ENCODE results near the gene IKBKG.
"Not testable (repeated sequence)": the region's sequence is repeated elsewhere in the genome, so short reads cannot be mapped to it uniquely, and the experiment has no call there.

Gene IKBKG

DNA sequence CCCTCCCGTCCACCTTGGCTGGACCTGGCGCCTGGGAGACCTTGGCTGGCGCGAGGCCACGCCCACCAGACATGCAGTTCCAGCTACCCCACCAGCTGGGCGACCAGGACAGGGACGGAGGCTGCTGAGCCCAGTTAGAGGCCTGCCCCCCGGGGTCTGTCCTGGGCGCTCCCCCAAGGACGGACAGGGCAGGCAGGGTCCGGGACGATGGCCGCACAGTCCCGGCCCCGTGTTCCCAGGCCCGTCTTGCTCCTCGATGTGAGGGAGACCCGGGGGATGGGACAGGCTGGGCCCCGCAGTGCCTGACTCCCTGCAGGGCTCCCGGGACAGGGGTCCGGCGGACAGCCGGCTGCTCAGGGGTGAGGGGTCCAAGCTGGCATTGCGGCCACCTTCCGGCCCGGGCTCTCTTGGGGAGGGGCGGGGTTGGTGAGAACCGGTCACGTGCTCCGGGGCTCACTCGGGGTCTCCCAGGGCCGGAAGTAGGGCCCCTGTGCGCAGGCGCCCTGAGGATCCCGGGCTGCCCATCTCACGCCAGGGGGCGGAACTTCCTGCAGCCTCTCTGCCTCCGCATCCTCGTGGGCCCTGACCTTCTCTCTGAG, 37.3 kb downstream of the IKBKG start, which contains the start of gene CTAG1A:
Gene CTAG1A (plus strand): TSS at position 549 of the 599 bp plus-strand sequence. CDS start 74 bp downstream, outside the sequence.
- not testable (repeated sequence) for H3K27ac ChIP-seq (ENCODE audit: low read depth, low read length); H3K27me3 ChIP-seq (ENCODE audit: control insufficient read depth in 5 of 5, insufficient read depth in 4 of 5, low read length in 5 of 5); H3K36me3 ChIP-seq (ENCODE audit: control insufficient read depth in 5 of 5, insufficient read depth in 5 of 5, low read length in 5 of 5); H3K4me1 ChIP-seq (ENCODE audit: control insufficient read depth in 5 of 5, insufficient read depth in 5 of 5, low read length in 5 of 5); H3K9me3 ChIP-seq (ENCODE audit: control insufficient read depth in 5 of 5, low read length in 5 of 5); H3K9ac ChIP-seq (ENCODE audit: low read length in 5 of 5); H3K4me3 ChIP-seq (ENCODE audit: low read depth in 1 of 5, low read length in 5 of 5)

DNA sequence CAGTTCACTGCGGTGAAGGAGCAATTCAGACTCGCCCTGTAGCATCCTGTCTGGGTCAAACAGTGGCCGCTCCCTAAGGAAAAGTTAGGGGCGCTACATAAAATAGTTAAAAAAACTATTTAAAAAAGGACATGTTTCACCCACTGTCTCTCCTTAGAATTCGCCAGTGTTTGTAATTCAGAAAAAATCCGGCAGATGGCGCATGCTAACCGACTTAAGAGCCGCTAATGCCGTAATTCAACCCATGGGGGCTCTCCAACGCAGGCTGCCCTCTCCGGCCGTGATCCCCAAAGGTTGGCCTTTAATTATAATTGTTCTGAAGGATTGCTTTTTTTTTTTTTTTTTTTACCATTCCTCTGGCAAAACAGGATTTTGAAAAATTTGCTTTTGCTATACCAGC, 43.0 kb downstream of the IKBKG start:
- H3K27ac ChIP-seq (ENCODE audit: low read depth, low read length); H3K9me3 ChIP-seq (ENCODE audit: control insufficient read depth in 5 of 5, low read length in 5 of 5); H3K9ac ChIP-seq (ENCODE audit: low read length in 5 of 5); H3K36me3 ChIP-seq (ENCODE audit: control insufficient read depth in 5 of 5, insufficient read depth in 5 of 5, low read length in 5 of 5); H3K4me1 ChIP-seq (ENCODE audit: control insufficient read depth in 5 of 5, insufficient read depth in 5 of 5, low read length in 5 of 5); H3K4me3 ChIP-seq (ENCODE audit: low read depth in 1 of 5, low read length in 5 of 5): not testable (repeated sequence)
- H3K27me3 ChIP-seq (ENCODE audit: control insufficient read depth in 5 of 5, insufficient read depth in 4 of 5, low read length in 5 of 5) = peaks cover 11 to 27% (median 17%) of the 10 kb centered on the region in 5 donors

DNA sequence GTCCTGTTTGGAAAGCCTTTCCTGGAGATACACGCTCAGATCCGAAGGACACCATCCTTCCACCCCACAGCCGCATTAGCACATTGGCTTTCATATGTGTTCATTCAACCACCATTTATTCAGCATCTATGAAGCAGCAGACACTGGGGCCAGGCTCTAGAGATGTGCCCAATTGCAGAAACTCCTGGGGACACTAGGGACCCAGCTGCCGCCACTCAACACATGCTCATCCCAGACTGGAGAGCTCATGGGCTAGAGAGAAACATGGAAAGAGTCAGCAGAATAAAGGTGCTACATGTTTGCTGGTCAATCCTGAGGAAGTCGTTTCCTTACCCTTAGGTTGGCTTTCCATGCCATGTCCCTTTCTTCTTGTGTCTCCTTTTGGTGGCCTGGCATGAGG, 45.1 kb downstream of the IKBKG start:
- Histone ChIP-seq H3K36me3 (ENCODE audit: control insufficient read depth in 5 of 5, insufficient read depth in 5 of 5, low read length in 5 of 5) (no peaks in the 10 kb centered on the region), H3K27me3 (ENCODE audit: control insufficient read depth in 5 of 5, insufficient read depth in 4 of 5, low read length in 5 of 5) (peaks cover 11 to 34% (median 18%) of the 10 kb centered on the region in 5 donors), H3K9me3 (ENCODE audit: control insufficient read depth in 5 of 5, low read length in 5 of 5) (peaks cover 0 to 3% (median 0%) of the 10 kb centered on the region in 5 donors), H3K4me1 (ENCODE audit: control insufficient read depth in 5 of 5, insufficient read depth in 5 of 5, low read length in 5 of 5) (no peaks in the 10 kb centered on the region), H3K27ac (ENCODE audit: low read depth, low read length) (no peak overlapping the region), H3K9ac (ENCODE audit: low read length in 5 of 5) (no peak overlapping the region), H3K4me3 (ENCODE audit: low read depth in 1 of 5, low read length in 5 of 5) (no peak overlapping the region)

DNA sequence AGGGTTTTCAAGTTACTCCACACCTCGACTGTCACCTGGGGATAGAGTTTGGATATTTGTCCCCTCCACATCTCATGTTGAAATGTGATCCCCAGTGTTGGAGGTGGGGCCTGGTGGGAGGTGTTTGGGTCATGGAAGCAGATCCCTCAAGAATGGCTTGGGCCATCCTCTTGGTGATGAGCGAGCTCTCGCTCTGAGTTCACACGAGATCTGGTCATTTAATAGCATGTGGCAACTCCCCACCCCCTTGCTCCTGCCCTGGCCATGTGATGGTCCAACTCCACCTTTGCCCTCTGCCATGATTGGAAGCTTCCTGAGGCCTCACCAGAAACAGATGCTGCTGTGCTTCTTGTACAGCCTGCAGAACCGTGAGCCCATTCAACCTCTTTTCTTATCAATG, 45.8 kb downstream of the IKBKG start:
- Histone ChIP-seq H3K4me3 (ENCODE audit: low read depth in 1 of 5, low read length in 5 of 5) (no peak overlapping the region), H3K9me3 (ENCODE audit: control insufficient read depth in 5 of 5, low read length in 5 of 5) (peaks cover 0 to 3% (median 0%) of the 10 kb centered on the region in 5 donors), H3K27me3 (ENCODE audit: control insufficient read depth in 5 of 5, insufficient read depth in 4 of 5, low read length in 5 of 5) (peaks cover 11 to 34% (median 18%) of the 10 kb centered on the region in 5 donors), H3K4me1 (ENCODE audit: control insufficient read depth in 5 of 5, insufficient read depth in 5 of 5, low read length in 5 of 5) (no peaks in the 10 kb centered on the region), H3K9ac (ENCODE audit: low read length in 5 of 5) (no peak overlapping the region), H3K36me3 (ENCODE audit: control insufficient read depth in 5 of 5, insufficient read depth in 5 of 5, low read length in 5 of 5) (no peaks in the 10 kb centered on the region), H3K27ac (ENCODE audit: low read depth, low read length) (no peak overlapping the region)

DNA sequence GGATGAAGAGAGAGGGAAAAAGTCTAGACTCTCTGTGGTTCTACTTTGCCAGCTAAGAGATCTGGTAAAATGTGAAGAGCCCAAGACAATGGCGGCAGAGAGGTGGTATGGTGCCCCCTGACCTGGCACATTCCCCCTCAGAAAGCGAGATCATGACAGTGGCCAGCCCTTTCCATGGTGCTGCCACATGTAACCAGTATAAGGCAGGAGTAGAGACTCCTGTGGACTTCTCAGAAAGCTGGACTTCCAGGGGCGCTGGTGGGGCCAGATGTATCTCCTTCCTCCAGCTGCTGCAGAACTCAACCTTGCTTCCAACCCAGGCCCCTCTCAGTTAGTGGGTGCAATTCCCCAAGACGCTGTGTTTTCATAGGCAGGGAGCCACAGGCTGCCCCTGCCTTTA, 47.1 kb downstream of the IKBKG start:
- Histone ChIP-seq H3K27me3 (ENCODE audit: control insufficient read depth in 5 of 5, insufficient read depth in 4 of 5, low read length in 5 of 5) (peaks cover 11 to 35% (median 19%) of the 10 kb centered on the region in 5 donors), H3K36me3 (ENCODE audit: control insufficient read depth in 5 of 5, insufficient read depth in 5 of 5, low read length in 5 of 5) (no peaks in the 10 kb centered on the region), H3K4me3 (ENCODE audit: low read depth in 1 of 5, low read length in 5 of 5) (no peak overlapping the region), H3K4me1 (ENCODE audit: control insufficient read depth in 5 of 5, insufficient read depth in 5 of 5, low read length in 5 of 5) (no peaks in the 10 kb centered on the region), H3K9me3 (ENCODE audit: control insufficient read depth in 5 of 5, low read length in 5 of 5) (peaks cover 0 to 3% (median 0%) of the 10 kb centered on the region in 5 donors), H3K9ac (ENCODE audit: low read length in 5 of 5) (no peak overlapping the region), H3K27ac (ENCODE audit: low read depth, low read length) (no peak overlapping the region)

DNA sequence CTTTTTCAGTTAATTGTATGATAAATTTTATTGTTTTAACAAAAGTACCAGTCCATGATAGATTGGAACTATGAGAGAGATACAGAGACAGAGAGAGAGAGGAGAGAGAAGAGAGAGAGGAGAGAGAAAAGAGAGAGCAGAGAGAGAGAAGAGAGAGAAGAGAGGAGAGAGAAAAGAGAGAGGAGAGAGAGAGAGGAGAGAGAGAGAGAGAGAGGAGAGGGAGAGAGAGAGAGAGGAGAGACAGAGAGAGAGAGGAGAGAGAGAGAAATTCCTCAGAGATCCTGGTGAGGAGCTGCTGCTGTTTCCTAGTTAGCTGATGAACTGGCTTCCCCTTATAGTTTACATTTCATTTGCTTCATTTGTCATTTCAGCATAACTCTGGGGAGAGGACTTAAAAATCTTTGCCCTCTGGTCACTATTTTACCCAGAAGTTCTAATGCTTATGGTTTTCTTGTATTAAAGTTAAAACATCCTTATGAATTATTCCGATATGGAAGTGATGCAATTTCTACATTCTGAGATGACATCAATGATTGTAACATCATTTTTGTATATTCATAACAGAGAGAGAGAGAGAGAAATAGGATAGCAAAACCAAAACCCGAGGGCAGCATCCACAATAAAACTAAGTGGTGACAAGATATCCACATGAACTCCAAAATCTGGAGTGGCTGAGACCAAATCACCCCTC, 48.3 kb downstream of the IKBKG start:
- no peaks in the 10 kb centered on the region for H3K36me3 ChIP-seq (ENCODE audit: control insufficient read depth in 5 of 5, insufficient read depth in 5 of 5, low read length in 5 of 5)
- H3K4me3 ChIP-seq (ENCODE audit: low read depth in 1 of 5, low read length in 5 of 5) = no peak overlapping the region
- H3K27me3 ChIP-seq (ENCODE audit: control insufficient read depth in 5 of 5, insufficient read depth in 4 of 5, low read length in 5 of 5) = peaks cover 11 to 41% (median 21%) of the 10 kb centered on the region in 5 donors
- H3K9ac ChIP-seq (ENCODE audit: low read length in 5 of 5) = no peak overlapping the region
- H3K4me1 ChIP-seq (ENCODE audit: control insufficient read depth in 5 of 5, insufficient read depth in 5 of 5, low read length in 5 of 5) = no peaks in the 10 kb centered on the region
- peaks cover 0 to 3% (median 0%) of the 10 kb centered on the region in 5 donors for H3K9me3 ChIP-seq (ENCODE audit: control insufficient read depth in 5 of 5, low read length in 5 of 5)
- no peak overlapping the region for H3K27ac ChIP-seq (ENCODE audit: low read depth, low read length)

DNA sequence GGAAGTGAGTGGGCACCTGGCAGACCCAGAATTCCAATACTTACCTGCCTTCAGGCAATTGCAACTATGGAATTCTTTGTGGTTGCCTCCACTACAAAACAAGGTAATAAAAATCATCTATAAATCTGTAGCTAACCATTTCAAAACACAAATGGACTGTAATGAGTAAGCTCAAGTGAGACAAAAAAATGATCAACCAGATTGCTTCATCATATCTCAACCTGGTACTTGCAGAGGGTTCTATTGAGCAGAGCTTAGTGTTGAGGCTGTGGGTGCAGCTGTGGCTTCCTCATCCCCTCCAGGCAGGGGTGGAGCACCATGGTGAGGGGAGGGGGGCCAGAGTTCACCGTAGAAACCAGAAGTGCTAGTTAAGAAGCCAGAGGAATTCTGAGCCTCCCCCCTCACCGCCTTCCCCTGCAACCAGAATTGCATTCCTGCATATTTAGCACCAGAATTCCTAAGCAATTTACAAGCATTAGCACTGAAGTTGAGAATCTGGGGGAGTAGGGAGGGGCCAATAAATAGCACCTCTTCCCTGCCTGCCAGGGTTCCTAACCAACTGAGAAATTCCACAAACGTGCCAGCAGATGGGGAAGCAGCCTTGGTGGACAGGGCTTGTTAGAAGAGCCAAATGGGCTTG, 49.0 kb downstream of the IKBKG start:
- Histone ChIP-seq H3K27me3 (ENCODE audit: control insufficient read depth in 5 of 5, insufficient read depth in 4 of 5, low read length in 5 of 5) (peaks cover 11 to 41% (median 21%) of the 10 kb centered on the region in 5 donors), H3K9ac (ENCODE audit: low read length in 5 of 5) (no peak overlapping the region), H3K4me1 (ENCODE audit: control insufficient read depth in 5 of 5, insufficient read depth in 5 of 5, low read length in 5 of 5) (no peaks in the 10 kb centered on the region), H3K9me3 (ENCODE audit: control insufficient read depth in 5 of 5, low read length in 5 of 5) (peaks cover 0 to 3% (median 0%) of the 10 kb centered on the region in 5 donors), H3K36me3 (ENCODE audit: control insufficient read depth in 5 of 5, insufficient read depth in 5 of 5, low read length in 5 of 5) (no peaks in the 10 kb centered on the region), H3K4me3 (ENCODE audit: low read depth in 1 of 5, low read length in 5 of 5) (no peak overlapping the region), H3K27ac (ENCODE audit: low read depth, low read length) (no peak overlapping the region)

DNA sequence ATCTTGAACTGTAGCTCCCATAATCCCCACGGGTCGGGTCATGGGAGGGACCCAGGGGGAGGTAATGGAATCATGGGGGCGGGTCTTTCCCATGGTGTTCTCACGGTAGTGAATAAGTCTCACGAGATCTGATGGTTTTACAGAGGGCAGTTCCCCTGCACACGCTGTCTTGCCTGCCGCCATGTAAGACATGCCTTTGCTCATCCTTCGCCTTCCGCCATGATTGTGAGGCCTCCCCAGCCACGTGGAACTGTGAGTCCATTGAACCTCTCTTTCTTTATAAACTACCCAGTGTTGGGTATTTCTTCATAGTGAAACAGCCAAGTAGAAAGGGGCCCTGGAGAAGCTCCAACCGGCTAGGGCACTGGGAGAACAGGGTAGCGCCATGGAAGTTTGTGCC, 49.8 kb downstream of the IKBKG start:
- H3K27ac ChIP-seq (ENCODE audit: low read depth, low read length) = no peak overlapping the region
- no peak overlapping the region for H3K4me3 ChIP-seq (ENCODE audit: low read depth in 1 of 5, low read length in 5 of 5)
- H3K27me3 ChIP-seq (ENCODE audit: control insufficient read depth in 5 of 5, insufficient read depth in 4 of 5, low read length in 5 of 5) = peaks cover 8 to 40% (median 24%) of the 10 kb centered on the region in 5 donors
- H3K9me3 ChIP-seq (ENCODE audit: control insufficient read depth in 5 of 5, low read length in 5 of 5) = no peaks in the 10 kb centered on the region
- H3K36me3 ChIP-seq (ENCODE audit: control insufficient read depth in 5 of 5, insufficient read depth in 5 of 5, low read length in 5 of 5) = no peaks in the 10 kb centered on the region
- no peaks in the 10 kb centered on the region for H3K4me1 ChIP-seq (ENCODE audit: control insufficient read depth in 5 of 5, insufficient read depth in 5 of 5, low read length in 5 of 5)
- H3K9ac ChIP-seq (ENCODE audit: low read length in 5 of 5) = no peak overlapping the region

DNA sequence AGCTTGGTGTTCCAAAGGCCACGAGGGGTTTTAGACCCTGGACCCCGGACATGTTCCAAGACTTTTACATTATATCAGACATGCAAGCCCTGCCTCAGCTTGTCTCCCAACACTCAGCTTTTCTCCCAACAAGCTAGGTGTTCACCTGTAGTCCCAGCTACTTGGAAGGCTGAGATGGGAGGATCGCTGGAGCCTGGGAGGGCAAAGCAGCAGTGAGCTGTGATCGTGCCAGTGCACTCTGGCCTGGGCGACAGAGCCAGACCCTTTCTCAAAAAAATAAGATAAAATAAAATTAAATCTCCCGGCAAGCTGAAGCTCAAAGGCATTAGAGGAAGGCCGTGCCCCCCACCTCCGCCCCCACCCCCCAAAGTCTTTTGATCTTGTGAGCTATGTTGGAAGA, 51.2 kb downstream of the IKBKG start:
- peaks cover 5 to 32% (median 25%) of the 10 kb centered on the region in 5 donors for H3K27me3 ChIP-seq (ENCODE audit: control insufficient read depth in 5 of 5, insufficient read depth in 4 of 5, low read length in 5 of 5)
- no peaks in the 10 kb centered on the region for H3K4me1 ChIP-seq (ENCODE audit: control insufficient read depth in 5 of 5, insufficient read depth in 5 of 5, low read length in 5 of 5)
- H3K4me3 ChIP-seq (ENCODE audit: low read depth in 1 of 5, low read length in 5 of 5) = no peak overlapping the region
- H3K9ac ChIP-seq (ENCODE audit: low read length in 5 of 5) = no peak overlapping the region
- no peaks in the 10 kb centered on the region for H3K36me3 ChIP-seq (ENCODE audit: control insufficient read depth in 5 of 5, insufficient read depth in 5 of 5, low read length in 5 of 5)
- no peak overlapping the region for H3K27ac ChIP-seq (ENCODE audit: low read depth, low read length)
- no peaks in the 10 kb centered on the region for H3K9me3 ChIP-seq (ENCODE audit: control insufficient read depth in 5 of 5, low read length in 5 of 5)

DNA sequence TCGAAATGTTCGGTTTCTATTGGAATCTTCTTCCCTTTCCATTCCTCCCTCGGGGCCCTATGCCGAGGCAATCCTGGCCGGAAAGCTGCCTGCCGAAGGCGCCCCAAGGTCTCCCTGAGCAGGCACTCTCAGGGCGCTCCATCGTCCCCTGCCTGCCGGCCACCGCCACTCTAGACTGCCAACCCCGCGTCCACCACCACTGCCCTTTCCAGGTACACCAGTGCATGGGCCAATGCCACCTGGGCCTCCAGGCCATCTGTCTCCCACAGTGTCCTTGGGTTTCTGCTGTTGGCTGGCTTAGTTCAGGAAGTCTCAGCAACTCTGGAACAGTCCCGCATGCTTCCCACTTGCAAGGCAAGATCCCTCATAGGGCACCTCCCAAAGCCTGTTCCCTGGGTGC, 52.1 kb downstream of the IKBKG start:
- Histone ChIP-seq H3K9ac (ENCODE audit: low read length in 5 of 5) (no peak overlapping the region), H3K27me3 (ENCODE audit: control insufficient read depth in 5 of 5, insufficient read depth in 4 of 5, low read length in 5 of 5) (peaks cover 7 to 24% (median 20%) of the 10 kb centered on the region in 5 donors), H3K36me3 (ENCODE audit: control insufficient read depth in 5 of 5, insufficient read depth in 5 of 5, low read length in 5 of 5) (no peaks in the 10 kb centered on the region), H3K9me3 (ENCODE audit: control insufficient read depth in 5 of 5, low read length in 5 of 5) (no peaks in the 10 kb centered on the region), H3K4me3 (ENCODE audit: low read depth in 1 of 5, low read length in 5 of 5) (no peak overlapping the region), H3K4me1 (ENCODE audit: control insufficient read depth in 5 of 5, insufficient read depth in 5 of 5, low read length in 5 of 5) (no peaks in the 10 kb centered on the region), H3K27ac (ENCODE audit: low read depth, low read length) (no peak overlapping the region)
